ENCODE results near the gene ADSS2. TPM values are rescaled to one million over a fixed set of nuclear protein-coding genes. Genes with fewer than 3 reads are reported as not detected.
"Not testable (repeated sequence)": the region's sequence is repeated elsewhere in the genome, so short reads cannot be mapped to it uniquely, and the experiment has no call there.

The ADSS2 gene
- polyA plus RNA-seq, 1 donor, result 17.9 TPM

DNA sequence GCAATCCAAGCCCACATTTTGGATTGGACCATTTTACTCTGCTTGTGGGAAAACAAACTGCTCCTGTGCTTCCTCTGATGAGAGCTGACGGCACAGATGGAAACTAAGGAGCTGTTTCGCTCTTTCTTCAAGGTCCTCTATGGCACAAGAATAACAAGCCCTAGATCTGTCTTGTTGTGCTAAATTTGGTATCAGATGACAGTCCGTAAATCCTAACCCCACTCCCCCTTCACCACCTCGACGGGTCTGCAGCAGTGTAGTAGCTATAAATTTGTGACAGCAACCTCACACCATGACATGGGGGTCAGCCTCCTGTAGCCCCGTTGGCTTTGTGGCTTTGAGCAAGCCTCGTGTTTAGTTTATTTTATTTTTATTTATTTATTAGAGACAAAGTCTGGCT is 85.9 kb downstream of the ADSS2 start:
- no peak for DNase-seq (ENCODE audit: low read depth)

DNA sequence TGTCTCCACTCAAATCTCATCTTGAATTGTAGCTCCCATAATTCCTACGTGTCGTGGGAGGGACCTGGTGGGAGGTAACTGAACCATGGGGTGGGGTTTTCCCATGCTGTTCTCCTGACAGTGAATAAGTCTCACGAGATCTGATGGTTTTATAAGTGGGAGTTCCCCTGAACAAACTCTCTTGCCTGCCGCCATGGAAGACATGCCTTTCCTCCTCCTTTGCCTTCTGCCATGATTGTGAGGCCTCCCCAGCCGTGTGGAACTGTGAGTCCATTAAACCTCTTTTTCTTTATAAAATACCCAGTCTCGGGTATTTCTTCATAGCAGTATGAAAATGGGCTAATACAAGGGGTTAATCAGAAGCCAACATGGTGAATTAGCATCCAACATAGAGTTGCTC is 86.4 kb downstream of the ADSS2 start:
- not testable (repeated sequence) for DNase-seq (ENCODE audit: low read depth)

DNA sequence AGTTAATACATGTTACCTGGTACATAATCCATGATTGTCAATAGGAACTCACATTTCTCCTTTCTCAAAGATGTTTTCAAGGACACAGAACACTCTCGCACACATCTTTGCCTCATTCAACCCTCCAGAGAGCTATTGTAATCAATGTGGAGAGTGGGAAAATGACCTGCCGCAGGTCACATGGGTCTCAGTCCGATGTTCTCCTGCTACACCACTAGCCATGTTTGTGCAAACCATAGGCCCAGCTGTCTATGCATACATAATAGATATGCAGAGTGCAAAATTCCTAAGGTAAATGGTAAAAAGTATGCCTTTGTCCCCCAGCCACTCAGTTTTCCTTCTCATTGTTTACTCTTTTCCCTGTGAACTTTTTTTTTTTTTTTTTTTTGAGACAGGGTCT is 89.2 kb downstream of the ADSS2 start:
- DNase-seq (ENCODE audit: low read depth), result no peak

- no peak for DNase-seq (ENCODE audit: low read depth)
Observed at GRCh38 chr1:244361764-244362473, 89.8 kb downstream of the ADSS2 start.

Other genes starting within 250 kb of the ADSS2 start
- 0.77 TPM for gene CATSPERE, start 9.4 kb upstream of the ADSS2 start, polyA plus RNA-seq (ENCODE audit: insufficient read length)
- gene DESI2, start 201.2 kb upstream of the ADSS2 start, polyA plus RNA-seq (ENCODE audit: insufficient read length), result 43.8 TPM